T-helper 9 cell (primary cell): ENCODE data around the gene HSP90AA1.
A peak's percentile ranks its signal among the peaks of the same experiment; 100 is the strongest.
"Not testable (repeated sequence)": the region's sequence is repeated elsewhere in the genome, so short reads cannot be mapped to it uniquely, and the experiment has no call there.

Experiments
- DNase-seq: peaks from one replicate; pipeline ENCODE4 v3.0.0-alpha.2; 2020
- total RNA-seq, 2 donors: gene quantifications; one replicate each; lab custom pipeline; 2026; lab: John Stamatoyannopoulos, UW

Gene HSP90AA1
- 418 to 1,045 reads per million in 2 donors for total RNA-seq

- DNase-seq: peak; percentile 97
These were observed at the start of gene HSP90AA1 for GRCh38 chr14:102086972-102087761. Gene HSP90AA1, minus strand, starts transcription at chr14:102087044. Its CDS starts 666 bp downstream, at chr14:102086378.

GRCh38 chr14:102135456-102135855, 48.6 kb upstream of the HSP90AA1 start:
- not testable (repeated sequence) for DNase-seq

- DNase-seq: not testable (repeated sequence)
These were observed 47.9 kb upstream of the HSP90AA1 start for GRCh38 chr14:102134719-102135118.

- DNase-seq: not testable (repeated sequence)
These were observed 47.2 kb upstream of the HSP90AA1 start for GRCh38 chr14:102134021-102134420.

- DNase-seq: no peak
These were observed 44.9 kb upstream of the HSP90AA1 start for GRCh38 chr14:102131741-102132140.

GRCh38 chr14:102126807-102127455, 40.1 kb upstream of the HSP90AA1 start:
- no peak for DNase-seq

- DNase-seq: no peak
These were observed 38.7 kb upstream of the HSP90AA1 start for GRCh38 chr14:102125546-102125945.

- DNase-seq: no peak
These were observed 37.6 kb upstream of the HSP90AA1 start for GRCh38 chr14:102124419-102124818.

- DNase-seq: no peak
These were observed 34.7 kb upstream of the HSP90AA1 start for GRCh38 chr14:102121567-102121966.

GRCh38 chr14:102120888-102121287, 34.0 kb upstream of the HSP90AA1 start:
- no peak for DNase-seq

- no peak for DNase-seq
These were observed 31.0 kb upstream of the HSP90AA1 start for GRCh38 chr14:102117852-102118251.

- DNase-seq: no peak
These were observed 29.7 kb upstream of the HSP90AA1 start for GRCh38 chr14:102116361-102117180.

GRCh38 chr14:102111101-102111500, 24.3 kb upstream of the HSP90AA1 start:
- DNase-seq: no peak

GRCh38 chr14:102109332-102109731, 22.5 kb upstream of the HSP90AA1 start:
- not testable (repeated sequence) for DNase-seq

GRCh38 chr14:102105369-102105768, 18.5 kb upstream of the HSP90AA1 start:
- DNase-seq: no peak

GRCh38 chr14:102103062-102103695, 16.3 kb upstream of the HSP90AA1 start:
- no peak for DNase-seq

GRCh38 chr14:102097441-102098135, 10.7 kb upstream of the HSP90AA1 start:
- DNase-seq: no peak

GRCh38 chr14:102096569-102097188, 9.8 kb upstream of the HSP90AA1 start:
- DNase-seq: peak; percentile 73

GRCh38 chr14:102095871-102096568, 9.2 kb upstream of the HSP90AA1 start:
- DNase-seq: no peak

- no peak for DNase-seq
These were observed 8.5 kb upstream of the HSP90AA1 start for GRCh38 chr14:102095231-102095870.
